ENCODE measurements around the gene TPTE2.
"Not testable (repeated sequence)": the region's sequence is repeated elsewhere in the genome, so short reads cannot be mapped to it uniquely, and the experiment has no call there.

TPTE2 gene

GRCh38 chr13:19561127-19561582 is at the start of gene TPTE2:
Gene TPTE2, minus strand, starts transcription at chr13:19561532. Its CDS starts 58,298 bp downstream, at chr13:19503234.
- not testable (repeated sequence) for DNase-seq

DNA sequence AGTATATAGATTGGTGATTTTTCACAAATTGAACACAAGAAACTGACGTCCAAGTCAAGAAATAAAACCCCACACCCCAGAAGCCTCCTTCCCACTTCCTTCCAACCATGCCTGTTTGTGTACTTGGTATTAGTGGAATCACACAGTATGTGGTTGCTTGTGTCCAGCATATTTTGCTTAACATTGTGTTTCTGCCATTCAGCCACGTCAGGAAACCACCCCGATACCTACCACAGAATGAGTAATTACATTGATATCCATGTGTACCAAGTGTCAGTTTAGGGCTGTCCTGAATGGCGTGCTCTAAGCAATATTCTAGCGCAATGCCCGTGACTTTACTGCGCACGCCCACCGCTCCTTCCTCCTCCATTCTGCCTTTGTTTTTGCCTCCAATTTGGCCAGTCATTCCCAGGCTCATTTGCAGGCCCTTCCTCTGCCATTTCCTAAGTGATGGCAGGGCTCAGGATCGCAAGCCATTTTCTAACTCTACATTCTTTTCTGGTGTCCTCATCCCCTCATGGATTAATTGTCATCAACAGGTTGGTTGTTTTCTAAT is 46.3 kb upstream of the TPTE2 start:
- no peak for DNase-seq

DNA sequence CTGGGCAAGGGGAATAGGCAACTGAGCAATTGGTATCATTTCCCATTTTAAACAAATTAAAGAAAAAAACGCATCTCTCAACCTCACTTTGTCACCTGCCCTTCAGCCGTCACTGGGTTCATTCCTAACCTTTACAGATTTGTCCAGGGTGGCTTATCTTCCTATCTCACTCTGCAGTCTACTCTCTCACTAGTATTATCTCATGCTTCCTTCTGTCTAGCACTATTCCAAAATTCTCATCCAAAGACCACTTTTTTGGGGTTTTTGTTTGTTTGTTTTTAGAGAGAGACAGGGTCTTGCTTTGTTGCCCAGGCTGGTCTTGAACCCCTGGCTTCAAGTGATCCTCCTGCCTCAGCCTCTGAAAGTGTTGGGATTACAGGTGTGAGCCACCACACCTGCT is 45.4 kb upstream of the TPTE2 start:
- DNase-seq, result no peak

GRCh38 chr13:19606152-19606551 is 44.8 kb upstream of the TPTE2 start:
- DNase-seq, result no peak

- no peak for DNase-seq
Measured at GRCh38 chr13:19605161-19605955, 44.0 kb upstream of the TPTE2 start.

DNA sequence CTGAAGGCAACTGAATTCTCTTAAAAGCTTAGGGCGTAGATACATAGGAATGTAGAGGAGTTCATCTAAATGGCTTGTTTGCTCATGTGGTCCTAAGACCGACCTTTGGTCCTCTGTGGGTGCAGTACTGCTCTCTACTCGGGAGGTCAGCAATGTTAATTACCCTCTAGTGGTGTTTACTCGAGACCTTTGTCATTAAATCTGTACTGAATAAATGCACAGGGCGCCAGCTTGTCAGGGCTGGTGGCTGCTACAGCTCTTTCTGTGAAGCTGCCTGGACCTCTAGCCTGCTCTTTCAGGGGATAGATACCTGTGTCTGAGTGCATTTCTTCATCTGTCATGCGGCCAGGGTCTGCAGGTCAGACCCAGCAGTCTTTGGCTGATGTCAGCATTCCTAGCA is 43.0 kb upstream of the TPTE2 start:
- no peak for DNase-seq

DNA sequence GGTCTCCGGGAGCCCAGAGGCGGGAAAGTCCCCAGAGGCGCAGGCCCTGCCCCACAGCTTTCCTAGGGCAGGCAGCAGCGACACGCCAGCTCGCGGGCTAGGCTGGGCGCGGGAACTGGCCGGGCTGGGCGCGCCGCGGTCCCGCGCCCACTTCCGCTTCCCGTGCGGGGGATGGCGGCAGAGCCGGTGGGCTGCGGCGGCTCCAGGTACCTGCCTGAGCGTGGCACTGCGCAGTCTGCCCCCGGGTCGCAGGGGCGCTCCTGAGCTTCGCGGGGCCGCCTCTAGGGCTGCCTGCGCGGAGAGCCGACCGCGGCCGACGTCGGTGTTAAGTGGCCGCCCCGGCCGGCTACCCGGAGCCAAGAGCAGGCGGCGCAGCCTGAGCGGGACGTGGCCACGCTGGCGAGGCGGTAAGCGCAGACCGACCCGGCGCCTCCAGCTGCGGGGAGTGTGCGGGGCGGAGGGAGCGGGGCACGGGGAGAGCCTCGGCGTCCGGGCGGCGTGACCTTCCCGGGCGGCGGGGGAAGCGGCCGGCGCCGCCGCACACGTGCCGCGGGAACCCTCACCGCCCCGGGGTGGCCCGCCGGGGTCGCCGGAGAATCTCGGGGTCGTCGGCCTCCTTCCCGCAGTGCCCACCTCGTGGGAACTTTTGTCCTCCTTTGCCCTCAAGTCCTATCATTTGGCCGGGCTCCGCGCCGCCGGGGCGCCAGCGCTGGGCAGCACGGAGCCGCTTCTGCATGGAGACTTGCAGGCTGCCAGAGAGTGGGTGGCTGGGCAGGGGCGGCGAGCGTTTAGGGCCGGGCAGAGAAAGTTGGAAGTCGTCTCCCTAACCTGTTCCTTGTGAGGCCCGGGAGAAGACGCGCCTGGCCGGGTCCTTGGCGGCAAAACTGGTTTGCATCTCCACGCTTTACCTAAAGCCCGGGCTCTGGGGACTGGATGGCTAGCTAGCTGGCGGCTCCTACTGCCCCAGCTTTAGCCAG is 40.7 kb upstream of the TPTE2 start:
- DNase-seq, result no peak

DNA sequence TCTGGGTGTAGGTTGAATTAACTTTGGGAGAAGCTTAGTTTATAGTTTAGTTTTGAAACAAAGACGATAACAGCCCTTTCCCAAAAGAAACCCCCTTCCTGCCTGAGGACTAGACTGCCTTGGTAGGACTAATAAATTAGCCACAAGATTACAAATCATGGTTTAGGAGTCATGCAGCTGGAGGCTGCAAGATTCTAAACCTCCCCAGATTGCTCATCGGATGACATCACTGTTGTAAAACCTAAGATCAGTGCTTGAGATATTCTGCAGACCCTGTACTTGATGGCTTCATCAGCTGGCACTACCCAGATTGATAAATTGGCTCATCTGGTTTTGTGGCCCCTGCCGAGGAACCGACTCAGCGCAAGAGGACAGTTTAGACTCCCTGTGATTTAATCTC is 36.2 kb upstream of the TPTE2 start:
- no peak for DNase-seq

GRCh38 chr13:19596960-19597361 is 35.6 kb upstream of the TPTE2 start:
- DNase-seq, result no peak

GRCh38 chr13:19596086-19596485 is 34.8 kb upstream of the TPTE2 start:
- no peak for DNase-seq

- DNase-seq, result no peak
Measured at GRCh38 chr13:19592657-19593180, 31.4 kb upstream of the TPTE2 start.

DNA sequence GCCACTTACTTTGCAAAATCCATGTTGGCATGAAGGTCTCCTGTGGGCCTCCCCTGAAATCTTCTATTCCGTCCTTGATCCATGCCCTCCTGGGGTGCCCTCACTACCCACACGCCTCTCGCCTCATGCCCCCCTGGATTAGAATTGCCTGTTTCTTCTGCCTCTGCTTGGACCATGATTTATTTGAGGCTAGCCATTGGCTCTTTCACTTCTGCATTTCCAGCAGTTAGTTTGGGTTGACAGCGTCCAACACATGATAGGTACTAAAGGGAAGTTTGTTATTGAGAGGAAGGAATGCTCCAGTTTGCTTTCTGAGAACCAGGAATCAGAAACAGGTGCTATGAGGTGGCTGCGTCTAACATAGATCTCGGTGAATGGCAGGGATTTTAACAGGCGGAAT is 30.5 kb upstream of the TPTE2 start:
- no peak for DNase-seq

DNA sequence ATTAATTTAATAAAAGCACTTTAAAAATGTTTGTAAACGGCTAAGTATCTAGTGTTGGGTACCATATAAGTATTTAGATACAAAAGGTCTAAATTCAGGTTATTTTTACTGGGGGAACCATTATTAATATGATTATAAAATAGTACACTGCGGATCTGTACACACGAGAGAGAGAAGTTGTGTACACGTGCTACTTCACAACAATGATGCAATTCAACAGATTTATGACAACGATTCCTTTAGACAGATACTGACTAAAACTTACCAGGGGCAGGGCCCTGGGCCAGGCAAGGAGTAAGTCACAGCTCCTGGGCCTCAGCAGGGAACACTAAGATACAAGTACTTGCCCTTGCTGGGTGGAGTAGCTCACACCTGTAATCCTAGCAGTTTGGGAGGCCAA is 29.1 kb upstream of the TPTE2 start:
- DNase-seq, result no peak

GRCh38 chr13:19589312-19589711 is 28.0 kb upstream of the TPTE2 start:
- no peak for DNase-seq

DNA sequence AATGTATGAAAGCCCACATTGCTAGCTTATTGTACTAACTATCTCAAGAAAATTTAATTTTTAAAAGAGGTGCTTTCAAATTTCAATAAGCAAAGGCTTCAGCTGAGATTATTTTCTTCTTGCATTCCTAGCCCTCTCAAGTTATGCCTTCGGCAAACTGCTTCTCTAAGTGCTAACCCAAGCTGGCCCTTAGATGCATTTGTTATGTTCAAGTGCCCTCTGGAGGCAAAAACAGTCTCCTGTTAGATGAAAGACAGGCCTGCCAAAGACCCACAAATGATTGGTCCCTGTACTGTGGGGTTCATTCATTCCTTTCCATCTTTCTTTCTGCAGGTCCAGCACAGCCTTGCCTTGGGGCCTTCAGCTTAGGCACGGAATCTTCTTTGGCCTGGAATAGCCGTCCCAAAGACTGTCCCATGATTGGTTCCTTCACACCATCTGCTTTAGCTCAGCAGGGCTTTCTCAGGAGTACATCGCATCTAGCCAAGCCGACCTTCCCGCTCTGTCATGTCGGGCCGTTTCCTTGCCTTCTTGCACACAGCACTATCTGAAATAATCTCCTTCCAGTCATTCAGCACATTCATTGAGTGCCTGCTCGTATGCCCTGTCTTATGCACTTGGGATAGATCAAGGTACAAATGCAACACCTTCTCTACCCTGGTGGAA is 26.4 kb upstream of the TPTE2 start:
- DNase-seq, result no peak

GRCh38 chr13:19586904-19587634 is 25.7 kb upstream of the TPTE2 start:
- DNase-seq, result no peak

DNA sequence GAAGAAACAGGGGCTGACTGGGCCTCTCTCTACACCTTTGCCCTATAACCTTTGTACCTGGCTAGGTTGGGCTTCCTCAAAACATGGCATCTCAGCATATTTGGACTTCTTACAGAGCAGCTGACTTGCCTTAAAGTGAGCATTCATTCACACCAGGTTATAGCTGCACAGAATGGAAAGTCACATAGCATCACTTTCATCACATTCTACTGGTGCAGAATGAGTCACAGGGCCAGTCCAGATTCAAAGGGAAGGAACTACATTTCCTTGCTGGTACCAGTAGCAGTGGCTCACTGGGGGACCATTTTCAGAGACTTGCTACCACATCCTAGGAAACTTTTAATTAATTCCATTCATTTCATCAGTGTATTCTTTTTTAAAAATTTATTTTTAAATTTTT is 20.3 kb upstream of the TPTE2 start:
- no peak for DNase-seq

- no peak for DNase-seq
Measured at GRCh38 chr13:19575230-19575629, 13.9 kb upstream of the TPTE2 start.

DNA sequence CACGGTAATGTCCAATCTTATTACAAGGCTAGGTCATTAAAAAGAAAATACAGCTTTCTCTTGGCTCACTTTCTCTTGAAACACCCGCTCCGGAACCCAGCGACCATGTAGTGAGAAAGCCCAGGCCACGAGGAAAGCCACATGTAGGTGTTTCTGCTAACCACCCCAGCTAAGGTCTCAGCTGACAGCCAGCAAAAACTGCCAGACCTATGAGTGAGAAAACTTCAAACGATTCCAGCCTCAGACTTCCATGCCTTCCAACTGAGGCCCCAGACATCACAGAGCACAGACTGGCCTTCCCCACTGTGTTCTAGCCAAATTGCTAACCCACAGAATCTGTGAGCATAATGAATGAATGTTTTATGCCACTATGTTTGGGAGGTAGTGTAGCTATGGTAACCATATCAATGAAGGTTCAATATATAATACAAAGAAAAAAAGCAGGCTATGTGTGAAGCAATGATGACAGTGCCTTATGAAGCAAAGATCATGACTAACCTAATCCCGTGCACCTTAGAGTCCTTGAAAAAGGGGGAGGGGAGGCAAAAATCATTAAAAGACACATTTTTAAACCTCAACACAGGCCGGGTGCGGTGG is 11.9 kb upstream of the TPTE2 start:
- no peak for DNase-seq

GRCh38 chr13:19572280-19572679 is 10.9 kb upstream of the TPTE2 start:
- DNase-seq, result no peak

DNA sequence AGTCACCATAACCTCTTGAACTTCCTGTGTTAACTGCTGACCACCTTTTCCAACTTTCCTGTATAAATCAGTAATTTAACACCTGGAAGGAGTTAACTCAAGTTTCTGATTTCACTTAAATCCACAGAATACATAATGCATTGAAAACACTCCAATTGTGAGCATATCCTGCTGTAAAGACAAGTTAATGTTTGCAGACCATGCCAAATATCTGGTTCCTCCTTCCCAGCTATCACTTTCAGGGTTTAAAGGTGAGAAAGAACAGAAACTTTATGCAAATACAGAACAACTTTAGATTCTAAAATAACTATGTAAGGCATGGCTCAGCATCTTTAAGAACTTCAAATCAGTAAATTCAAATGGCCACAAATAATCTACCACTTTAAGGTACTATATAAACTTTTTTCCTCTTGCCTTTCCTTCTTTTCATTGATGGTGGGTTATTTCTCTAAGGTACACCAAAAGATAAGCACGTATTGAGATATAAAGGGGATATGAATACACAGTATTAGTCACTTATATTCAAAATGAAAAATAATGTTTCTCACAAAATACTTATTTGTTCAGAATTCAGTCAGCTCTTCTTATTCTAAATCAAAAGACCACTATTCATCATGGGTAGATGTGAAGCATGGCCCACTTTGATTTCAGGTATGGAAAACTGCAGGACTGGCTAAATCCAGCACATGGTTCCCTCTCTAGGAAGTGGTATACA is 6.6 kb upstream of the TPTE2 start:
- DNase-seq, result no peak
